Subcutaneous adipose tissue (tissue), 4 donors: Measurements from ENCODE around the gene CD14. TPM values are rescaled to one million over a fixed set of nuclear protein-coding genes. Genes with fewer than 3 reads are reported as not detected.

ENCODE experiments used
- total RNA-seq, 4 donors: library from RNA; depleted of rRNA; stranded (reverse); fragments of >200 nt; gene quantifications; one replicate each; pipeline ENCODE4 v1.1.0, GENCODE V29; 2016
- TF ChIP-seq, protein P1 (sequence below): fragments of 450-650 bp; IDR thresholded peaks from one replicate; pipeline ENCODE4 v1.5.1; 2016; ENCODE audit warnings: low read depth, mild to moderate bottlenecking, control low read depth, antibody characterized with exemption, moderate library complexity

The CD14 gene
- total RNA-seq, 4 donors from 2014 or later: 61.2 to 114 (median 97.3) TPM

GRCh38 chr5:140609126-140609525 lies 23.8 kb downstream of the CD14 start:
- TF ChIP-seq, protein P1, sequence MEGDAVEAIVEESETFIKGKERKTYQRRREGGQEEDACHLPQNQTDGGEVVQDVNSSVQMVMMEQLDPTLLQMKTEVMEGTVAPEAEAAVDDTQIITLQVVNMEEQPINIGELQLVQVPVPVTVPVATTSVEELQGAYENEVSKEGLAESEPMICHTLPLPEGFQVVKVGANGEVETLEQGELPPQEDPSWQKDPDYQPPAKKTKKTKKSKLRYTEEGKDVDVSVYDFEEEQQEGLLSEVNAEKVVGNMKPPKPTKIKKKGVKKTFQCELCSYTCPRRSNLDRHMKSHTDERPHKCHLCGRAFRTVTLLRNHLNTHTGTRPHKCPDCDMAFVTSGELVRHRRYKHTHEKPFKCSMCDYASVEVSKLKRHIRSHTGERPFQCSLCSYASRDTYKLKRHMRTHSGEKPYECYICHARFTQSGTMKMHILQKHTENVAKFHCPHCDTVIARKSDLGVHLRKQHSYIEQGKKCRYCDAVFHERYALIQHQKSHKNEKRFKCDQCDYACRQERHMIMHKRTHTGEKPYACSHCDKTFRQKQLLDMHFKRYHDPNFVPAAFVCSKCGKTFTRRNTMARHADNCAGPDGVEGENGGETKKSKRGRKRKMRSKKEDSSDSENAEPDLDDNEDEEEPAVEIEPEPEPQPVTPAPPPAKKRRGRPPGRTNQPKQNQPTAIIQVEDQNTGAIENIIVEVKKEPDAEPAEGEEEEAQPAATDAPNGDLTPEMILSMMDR: no peak

DNA sequence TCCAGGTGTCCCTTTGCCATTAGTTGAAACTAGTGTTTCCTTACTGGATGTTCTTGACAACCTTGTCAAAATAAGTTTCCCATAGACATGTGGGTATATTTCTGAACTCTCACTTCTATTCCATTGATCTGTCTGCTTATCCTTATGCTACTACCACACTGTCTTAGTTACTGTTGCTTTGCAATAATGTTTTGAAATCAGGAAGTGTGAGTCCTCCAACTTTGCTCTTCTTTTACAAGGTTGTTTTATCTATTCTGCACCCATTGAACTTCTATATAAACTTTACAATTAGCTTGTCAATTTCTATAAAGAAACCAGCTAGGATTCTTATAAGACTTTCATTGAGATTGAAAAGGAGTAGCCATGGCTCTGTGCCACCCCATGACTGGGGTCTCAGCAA lies 24.3 kb downstream of the CD14 start:
- TF ChIP-seq, protein P1: no peak

DNA sequence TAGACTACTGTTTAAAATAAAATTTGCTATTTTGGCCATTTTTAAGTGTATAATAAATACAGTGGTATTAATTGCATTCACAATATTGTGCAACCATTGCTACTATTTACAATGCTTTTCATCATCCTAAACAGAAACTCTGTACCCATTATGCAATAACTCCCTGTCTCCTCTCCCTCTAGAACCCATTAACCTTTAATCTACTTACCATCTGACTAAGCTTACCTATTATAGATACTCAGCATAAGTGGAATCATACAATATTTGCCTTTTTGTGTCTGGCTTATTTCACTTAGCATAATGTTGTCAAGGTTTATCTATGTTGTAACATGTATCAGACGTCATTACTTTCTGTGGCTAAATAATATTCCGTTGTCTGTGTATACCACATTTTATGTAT lies 25.9 kb downstream of the CD14 start:
- TF ChIP-seq, protein P1: no peak

DNA sequence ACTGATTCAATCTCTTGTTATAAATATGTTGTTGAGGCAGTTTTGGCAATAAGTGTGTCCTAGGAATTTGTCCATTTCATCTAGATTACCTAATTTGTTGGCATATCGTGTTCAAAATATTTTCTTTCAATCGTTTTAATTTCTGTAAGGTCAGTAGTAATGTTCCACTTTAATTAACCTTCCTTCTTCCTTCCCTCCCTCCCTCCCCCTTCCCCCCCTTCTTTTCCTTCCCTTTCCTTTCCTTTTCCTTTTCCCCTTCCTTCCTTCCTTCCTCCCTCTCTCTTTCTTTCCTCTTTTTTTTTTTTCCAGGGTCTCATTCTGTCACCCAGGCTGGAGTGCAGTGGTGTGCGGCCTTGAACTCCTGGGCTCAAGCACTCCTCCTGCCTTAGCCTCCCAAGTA lies 27.1 kb downstream of the CD14 start:
- TF ChIP-seq, protein P1: no peak

GRCh38 chr5:140603734-140604133 lies 29.2 kb downstream of the CD14 start:
- TF ChIP-seq, protein P1: no peak

DNA sequence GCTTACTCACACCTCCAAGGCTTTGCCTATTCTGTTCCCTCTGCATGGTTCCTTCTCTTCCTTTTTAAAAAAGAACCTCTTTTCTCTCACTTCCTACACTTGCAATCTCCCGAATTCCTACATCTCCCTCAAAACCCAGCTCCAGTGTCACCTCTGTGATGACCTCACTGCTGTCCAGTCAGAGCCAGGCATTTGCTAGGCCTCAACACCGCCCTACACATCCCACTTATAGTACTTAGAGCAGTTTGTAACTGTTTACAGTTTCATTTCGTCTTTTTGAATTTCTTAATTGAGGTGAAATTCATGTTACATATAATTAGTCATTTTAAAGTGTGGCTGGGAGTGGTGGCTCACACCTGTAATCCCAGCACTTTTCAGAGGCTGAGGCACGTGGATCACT lies 30.8 kb downstream of the CD14 start:
- TF ChIP-seq, protein P1: no peak

GRCh38 chr5:140600096-140600495 lies 32.9 kb downstream of the CD14 start:
- TF ChIP-seq, protein P1: no peak
